IPS-NIHi7 (cell line): ENCODE measurements around the gene RBM47.
"Not testable (repeated sequence)": the region's sequence is repeated elsewhere in the genome, so short reads cannot be mapped to it uniquely, and the experiment has no call there.

ENCODE experiments used
- DNase-seq: peaks from one replicate; pipeline ENCODE4 v3.0.0; 2012; ENCODE audit warnings: mixed read lengths; ENCODE audit errors: extremely low spot score

RBM47 gene

DNA sequence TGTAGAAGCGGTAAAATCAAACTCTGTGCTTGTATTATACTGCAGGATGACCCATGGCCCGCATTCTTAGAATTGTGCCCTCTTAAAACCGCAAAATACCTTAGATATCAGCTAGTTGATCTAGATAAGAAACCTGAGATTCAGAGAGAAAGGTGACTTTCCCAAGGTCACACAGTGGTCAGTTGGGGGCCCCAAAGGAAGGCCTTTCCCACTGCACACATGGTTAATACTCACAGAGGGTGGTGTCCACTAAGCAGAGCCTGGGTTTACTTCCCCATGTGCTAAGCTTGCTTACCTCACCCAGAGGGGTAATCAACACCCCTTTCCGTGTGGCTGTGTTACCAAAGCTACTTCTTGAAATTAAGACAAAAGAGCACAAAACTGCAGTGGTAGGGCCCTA, 66.3 kb downstream of the RBM47 start:
- no peak for DNase-seq

DNA sequence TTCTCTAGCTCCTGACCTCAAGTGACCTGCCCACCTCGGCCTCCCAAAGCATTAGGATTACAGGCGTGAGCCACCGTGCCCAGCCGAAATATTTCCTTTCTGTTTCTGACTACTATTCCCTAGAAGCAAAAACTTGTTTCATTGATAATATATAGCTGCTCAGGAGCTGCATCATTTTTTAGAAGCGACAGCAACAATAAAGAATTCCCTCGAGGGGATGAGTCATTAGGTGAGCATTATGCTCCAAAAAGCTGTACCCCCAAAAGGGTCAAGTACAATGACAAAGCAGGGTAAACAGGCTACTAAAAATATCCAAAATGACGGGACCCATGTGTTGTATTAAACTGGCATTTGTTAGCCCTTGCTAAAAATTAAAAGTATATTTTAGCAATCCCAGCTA, 67.0 kb downstream of the RBM47 start:
- DNase-seq = no peak

DNA sequence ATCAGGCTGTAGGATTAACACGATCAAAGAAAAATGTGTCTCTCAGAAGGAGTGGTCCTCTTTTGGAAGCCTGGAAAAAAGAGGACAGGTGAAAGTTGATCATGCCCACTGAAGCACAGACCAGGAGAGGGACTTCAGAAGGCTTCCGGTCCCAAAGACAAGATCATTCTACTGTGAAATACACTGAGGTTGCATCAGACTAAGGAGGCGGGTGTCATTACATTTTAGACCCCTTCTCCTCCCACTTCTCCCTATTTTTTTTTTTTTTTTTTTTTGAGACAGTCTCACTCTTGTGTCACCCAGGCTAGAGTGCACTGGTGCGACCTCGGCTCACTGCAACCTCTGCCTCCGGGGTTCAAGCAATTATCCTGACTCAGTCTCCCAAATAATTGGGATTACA, 67.5 kb downstream of the RBM47 start:
- DNase-seq = no peak

DNA sequence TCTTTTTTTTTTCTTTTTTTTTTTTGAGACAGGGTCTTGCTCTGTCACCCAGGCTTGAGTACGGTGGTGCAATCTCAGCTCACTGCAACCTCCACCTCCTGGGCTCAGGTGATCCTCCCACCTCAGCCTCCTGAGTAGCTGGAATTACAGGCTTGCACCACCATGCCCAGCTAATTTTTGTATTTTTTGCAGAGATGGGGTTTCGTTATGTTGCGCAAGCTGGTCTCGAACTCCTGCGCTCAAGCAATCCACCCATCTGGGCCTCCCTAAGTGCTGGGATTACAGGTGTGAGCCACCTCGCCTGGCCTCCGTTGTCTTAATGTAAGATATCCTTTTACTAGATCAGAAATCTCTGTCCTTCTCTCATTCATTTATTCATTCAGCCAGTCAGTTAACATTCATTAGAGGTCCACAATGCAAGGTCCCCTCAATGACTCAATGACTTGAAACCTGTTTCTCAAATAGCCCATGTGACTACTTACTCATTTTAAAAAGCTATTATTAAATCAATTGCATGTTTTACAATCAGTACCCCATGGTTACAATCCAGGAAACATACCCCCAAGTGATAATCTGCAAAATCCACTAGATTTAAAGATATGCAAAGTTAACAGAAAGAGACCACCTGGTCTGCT, 68.0 kb downstream of the RBM47 start:
- DNase-seq = not testable (repeated sequence)

DNA sequence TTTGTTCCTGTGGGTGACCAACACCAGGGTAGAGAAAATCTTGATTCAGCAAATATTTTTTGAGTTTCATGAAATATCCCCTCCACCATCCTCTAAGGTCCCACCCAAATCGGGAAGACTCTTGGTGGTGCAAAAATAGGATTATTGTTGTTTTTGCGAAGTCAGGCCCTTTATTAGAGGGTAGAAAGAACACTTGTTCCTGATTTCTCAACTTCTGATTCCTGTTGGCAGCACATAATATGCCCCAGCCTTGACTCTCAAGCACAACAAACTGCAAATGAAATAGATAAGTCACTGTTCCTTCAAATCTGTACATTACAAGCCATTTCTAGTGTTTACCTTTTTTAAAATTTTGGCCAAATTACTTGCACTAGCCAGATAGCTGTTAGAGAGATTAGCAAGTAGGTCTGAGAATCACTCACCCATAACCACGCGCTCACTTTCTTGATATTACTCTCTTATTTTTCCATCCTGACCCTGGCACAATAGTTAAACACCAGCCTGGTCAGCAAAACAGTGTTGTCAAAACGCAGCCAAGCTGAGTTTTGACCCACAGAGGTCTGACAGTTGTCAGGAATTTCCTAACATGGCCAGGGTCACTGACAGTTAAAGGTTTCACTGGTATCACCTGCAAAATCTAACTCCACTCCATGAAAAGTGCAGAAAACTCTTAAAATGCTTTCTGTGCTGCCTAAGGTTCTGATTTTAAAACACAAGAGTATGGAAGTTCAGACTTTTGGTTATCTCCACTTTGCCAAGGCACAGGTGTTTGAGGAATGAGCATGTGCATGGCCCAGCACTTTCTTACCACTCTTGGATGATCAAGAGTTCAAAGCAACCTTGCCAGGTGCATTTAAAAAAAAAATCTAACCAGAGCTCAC, 69.8 kb downstream of the RBM47 start:
- no peak for DNase-seq

DNA sequence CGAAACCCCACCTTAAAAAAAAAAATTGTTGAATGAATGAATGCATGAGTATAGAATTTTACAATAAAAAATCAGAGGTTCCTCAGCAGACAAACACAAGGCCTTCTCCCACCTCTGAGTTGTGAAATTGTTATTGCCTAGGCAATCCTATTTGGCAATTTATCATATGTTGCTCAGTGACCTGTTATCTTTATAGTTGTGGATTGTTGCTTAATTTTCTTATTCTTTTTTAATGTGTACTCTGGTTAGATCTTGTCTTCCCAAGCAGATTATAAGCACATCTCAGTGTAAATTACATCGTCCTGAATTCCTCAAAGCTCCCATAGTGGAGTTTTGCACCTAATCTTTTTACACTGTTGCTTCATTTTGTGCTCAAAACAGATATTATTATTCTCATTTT, 71.9 kb downstream of the RBM47 start:
- no peak for DNase-seq

DNA sequence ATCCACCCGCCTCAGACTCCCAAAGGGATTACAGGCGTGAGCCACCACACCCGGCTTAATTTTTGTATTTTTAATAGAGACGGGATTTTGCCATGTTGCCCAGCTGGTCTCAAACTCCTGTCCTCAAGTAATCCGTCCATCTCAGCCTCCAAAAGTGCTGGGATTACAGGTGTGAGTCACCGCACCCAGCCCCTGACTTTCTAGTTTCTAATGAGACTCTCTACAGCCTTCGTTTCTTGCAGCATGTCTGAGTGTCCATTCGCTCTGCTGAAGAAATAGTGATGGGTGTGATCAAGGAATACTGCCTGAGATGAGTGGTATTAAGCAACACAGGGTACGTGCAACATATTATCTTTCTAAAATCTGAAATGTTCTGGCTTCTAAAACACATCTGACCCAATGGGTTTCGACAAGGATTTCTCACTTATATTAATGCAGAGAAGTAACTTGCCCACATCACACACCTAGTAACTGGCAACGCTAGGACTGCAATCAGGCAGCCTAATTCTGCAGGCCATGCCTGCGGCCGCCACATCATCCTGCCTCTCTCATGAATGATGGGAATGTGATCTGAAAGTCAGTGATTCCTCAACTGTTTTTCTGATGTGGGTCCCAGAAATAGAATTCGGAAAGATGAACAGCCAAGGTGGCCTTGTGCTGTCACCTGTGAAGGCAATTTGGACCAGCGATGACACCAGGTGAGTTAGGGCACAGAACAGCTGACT, 74.3 kb downstream of the RBM47 start:
- no peak for DNase-seq

DNA sequence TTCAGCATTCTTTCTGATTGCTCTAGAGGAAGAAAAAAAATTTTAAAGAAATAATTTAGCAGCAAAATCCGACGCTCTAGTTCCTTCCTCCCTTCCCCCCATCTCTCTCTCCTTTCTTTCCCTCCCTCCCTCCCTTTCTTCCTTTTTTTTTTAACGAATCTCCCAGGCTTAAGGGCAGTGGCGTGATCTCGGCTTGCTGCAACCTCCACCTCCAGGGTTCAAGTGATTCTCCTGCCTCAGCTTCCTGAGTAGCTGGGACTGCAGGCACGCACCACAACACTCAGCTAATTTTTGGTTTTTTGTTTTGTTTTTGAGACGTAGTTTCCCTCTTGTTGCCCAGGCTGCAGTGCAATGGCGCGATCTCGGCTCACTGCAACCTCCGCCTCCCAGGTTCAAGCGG, 75.0 kb downstream of the RBM47 start:
- DNase-seq = not testable (repeated sequence)

DNA sequence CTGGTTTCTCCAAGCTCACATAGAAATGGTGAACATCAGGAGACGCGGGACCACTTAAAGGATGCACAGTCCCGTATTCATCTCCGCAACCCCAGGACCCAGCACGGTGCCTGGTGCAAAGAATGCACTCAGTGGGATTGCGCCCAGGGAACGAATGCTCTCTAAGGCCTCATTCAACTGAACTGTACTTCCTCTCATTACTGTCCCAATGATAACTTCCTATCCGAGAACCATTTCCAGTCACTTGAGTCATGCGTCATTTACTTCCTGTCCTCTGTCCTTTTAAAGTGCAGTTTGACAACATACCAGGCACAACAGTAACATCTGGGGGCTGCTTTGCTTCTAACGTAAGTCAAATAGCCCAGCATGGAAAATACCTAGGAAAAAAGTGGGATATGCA, 75.7 kb downstream of the RBM47 start:
- DNase-seq = no peak

DNA sequence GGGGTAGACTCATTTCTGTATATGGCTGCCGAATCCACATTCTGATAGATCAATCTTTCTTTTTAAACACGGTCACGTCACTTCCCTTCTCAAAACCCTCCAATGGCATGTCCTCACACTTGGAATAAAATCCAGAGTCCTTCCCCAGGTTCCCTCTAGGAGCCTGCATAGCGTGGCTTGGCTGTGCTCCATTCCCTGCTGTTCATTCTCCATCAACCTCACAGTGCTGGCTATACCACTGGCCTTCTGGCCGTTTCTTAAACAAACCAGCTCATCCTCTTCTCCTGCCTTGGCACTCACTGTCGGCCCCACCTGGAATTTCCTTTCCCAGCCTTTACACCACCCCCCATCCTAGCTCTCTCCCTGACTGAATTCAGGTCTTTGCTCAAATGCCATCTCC, 77.1 kb downstream of the RBM47 start:
- DNase-seq = peak; percentile 59

DNA sequence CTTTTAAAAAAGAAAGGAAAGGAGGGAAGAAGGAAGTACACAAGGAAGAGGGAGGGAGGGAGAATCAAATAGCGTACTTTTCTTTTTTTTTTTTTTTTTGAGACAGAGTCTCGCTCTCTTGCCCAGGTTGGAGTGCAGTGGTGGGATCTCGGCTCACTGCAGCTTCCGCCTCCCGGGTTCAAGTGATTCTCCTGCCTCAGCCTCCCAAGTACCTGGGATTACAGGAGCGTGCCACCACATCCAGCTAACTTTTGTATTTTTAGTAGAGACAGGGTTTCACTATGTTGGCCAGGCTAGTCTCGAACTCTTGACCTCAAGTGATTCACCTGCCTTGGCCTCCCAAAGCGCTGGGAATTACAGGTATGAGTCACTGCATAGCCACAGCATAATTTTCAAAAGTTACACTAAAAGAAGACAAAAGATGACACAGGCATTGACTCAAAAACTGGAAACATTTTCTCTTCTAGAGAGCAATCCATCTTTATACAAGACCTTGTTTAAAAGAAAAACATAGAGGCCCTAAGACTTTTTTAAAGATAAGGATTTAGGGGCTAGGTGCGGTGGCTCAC, 78.0 kb downstream of the RBM47 start:
- DNase-seq = not testable (repeated sequence)

DNA sequence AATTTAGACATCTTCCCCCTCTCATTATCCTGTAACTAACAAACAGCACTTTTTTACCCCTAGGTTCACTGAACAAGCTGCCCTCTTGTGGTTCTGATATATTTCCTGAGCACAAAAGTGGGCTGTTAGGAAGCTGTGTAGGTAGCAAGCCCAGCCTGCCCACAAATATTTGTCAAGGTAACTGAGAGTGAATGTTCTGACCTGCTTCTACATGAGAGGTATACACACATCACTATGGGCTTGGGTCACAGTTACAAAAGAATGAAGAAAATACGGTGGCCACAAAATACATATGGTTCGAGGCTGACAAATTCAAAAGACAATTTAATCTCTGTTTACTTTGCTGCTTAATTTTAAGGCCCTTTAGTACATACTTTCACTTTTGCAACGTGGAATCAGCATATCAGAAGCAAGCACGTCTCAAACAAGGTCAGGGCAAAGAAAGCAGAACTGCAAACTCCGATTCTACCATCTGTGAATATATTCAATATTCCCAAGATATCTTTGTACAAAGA, 78.7 kb downstream of the RBM47 start:
- peak; percentile 36 for DNase-seq

DNA sequence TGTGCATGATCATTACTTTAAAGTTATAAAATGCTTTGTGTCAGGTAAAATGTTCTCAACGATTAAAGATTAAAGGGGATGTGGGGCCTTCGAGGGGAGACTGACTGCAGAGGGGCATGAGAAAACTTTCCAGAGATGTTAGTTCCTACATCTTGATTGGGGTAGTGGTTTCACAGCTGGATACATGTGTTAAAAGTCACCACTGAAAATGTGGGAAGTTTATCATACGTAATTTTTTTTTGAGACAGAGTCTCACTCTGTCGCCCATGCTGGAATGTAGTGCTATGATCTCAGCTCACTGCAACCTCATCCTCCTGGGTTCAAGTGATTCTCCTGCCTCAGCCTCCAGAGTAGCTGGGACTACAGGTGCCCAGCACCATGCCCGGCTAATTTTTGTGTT, 79.5 kb downstream of the RBM47 start:
- no peak for DNase-seq

DNA sequence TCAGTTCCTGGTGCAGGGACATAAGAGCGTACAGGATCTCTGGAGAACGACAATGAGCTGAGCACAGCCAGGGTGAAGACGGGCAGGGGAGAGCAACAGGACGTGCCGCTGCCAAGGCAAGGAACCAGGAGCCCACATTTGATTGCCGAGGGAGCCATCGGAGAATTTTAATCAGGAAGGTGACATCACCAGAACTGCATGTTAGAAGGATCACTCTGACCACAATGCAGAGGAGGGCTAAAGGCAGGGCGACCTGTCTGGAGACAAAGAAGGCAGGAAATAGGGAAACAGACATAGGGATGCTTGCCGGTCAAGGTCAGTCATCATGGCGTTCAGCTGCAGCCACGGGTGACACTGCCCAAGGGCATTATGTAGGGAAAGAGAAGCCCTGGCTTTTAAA, 81.4 kb downstream of the RBM47 start:
- DNase-seq = no peak

DNA sequence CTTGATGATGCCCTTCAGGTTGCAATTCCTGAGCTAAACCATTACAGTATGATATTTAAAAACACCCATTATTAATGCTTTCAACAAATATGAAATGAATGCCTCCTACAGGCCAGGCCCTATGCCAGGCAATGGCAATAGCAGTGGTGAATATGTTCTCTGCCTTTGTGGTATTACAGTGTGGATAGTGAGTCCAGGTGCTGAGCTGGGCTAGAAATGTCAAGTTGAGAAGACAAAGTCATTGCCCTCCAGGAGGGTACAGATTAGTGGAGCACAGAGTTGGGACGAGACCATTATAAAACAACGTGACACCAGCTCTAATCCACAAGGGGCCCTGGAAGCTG, 81.9 kb downstream of the RBM47 start:
- no peak for DNase-seq

DNA sequence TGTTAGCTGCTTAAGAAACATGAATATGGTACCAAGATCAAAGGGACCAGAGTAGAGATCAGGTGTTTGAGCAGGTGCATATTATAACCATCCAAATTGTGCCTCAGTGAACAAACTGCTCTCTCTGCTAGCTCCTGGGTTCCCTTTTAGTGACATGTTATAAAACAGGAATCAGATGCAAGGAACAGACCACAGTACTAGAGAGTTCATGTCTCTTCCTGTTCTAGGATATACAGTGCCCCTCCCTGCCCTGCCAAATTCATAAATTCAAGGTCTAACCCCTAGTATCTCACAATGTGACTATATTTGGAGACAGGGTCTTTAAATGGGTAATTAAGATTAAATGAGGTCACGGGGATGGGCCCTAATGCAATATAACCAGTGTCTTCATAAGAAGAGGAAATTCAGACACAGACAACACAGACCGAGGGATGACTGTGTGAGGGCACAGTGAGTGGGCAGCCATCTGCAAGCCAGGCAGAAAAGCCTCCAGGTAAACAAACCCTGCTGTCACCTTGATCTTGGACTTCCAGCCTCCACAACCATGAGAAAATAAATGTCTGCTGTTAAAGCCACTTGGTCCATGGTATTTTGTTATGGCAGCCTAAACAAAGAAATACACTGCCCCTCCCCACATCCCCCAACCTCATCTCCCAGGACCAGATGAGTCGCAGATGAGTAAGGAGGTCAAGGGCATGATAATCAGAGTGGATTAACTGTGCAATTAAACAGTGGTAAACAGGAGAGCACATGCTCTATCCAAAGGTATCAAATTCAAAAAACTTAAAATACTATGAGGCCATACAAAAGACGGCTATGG, 82.5 kb downstream of the RBM47 start:
- no peak for DNase-seq

DNA sequence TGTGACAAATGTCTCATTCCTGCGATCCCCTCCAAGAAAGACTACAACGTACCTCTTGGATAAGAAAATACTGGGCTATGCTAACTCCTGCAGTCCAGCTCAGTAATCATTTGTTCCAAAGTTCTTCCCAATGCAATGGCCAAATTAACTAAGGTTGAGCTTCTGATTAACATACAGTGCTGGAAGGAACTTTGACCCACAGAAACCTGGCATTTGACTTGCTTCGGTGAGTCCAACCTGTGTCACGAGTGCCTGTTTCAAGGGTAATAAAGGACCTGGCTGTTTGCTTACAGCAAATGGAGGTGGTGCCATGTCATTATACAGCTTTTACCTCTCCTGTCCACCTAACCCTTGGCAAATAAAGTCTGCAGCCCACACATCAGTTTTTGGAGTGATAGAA, 83.2 kb downstream of the RBM47 start:
- no peak for DNase-seq

DNA sequence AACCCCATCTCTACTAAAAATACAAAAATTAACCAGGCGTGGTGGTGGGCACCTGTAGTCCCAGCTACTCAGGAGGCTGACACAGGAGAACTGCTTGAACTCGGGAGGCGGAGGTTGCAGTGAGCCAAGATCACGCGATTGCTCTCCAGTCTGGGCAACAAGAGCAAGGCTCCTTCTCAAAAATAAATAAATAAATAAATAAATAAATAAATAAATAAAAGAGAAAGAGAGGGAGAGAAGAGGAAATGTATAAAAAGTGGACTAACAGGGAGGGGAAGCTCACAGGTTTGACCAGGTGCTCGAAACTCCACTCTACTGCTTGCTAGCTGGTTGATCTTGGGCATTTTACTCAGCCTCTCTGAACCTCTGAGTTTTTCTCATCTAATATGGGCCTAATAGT, 84.2 kb downstream of the RBM47 start:
- not testable (repeated sequence) for DNase-seq

DNA sequence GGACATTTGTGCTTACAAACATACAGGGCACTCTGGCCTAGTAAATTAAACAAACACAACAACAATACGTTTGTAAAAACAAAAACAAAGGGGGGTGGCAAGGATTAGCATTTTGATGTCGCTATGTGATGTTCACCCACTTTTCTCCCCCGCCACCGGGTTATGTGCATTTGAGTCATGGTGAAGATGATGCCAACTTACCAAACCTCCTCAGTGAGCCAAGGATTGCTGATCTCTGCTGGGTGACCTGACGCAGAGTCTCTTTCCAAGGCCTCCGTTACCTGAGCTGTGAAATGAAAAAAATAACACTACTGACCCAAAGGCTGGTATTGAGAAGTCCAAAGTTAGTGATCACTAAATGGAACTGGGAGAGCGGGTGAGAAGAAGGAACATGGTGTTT, 85.4 kb downstream of the RBM47 start:
- no peak for DNase-seq

DNA sequence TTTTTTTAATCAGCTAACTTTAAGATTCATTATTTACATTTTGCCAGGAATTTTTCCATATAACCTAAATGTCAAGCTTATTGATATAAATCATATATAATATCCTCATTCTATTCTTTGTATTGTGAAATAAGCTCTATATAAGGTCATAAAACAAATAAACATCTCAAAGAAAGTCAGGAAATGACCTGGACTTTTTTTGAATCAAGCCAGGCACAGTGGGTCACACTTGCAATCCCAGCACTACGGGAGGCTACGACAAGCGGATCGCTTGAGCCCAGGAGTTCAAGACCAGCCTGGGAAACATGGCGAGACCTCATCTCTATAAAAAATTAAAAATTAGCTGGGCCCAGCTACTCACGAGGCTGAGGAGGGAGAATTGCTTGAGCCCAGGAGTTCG, 88.9 kb downstream of the RBM47 start:
- no peak for DNase-seq

DNA sequence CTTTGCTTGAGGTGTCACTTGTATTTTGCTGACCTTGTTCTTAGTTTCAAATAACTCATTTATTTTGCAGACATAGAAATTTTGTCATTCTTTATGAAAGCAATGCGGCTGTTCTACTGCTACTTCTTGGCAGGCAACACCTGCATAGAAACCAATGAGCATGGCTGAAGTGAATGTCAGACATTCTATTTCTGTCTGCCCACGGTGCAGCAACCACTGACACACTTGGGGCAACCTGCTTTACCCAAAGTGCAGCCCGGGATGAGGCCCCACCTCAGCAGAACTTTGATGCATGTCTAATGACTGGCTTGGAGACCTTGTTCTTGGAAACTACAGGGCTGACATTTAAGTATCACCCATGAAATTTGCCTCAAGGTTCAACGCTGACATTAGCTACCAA, 93.6 kb downstream of the RBM47 start:
- DNase-seq = no peak
